HepG2 (cell line): ENCODE measurements around the gene GNAI2. TPM values are rescaled to one million over a fixed set of nuclear protein-coding genes. Genes with fewer than 3 reads are reported as not detected.
A peak's percentile ranks its signal among the peaks of the same experiment; 100 is the strongest.

Experiments
- AGO2 ChIP-seq: fragments of 200-400 bp; formaldehyde crosslinking; optimal IDR thresholded peaks from 2 replicates; pipeline ENCODE3; 2017; ENCODE audit warnings: mild to moderate bottlenecking, low read depth, low read length, moderate library complexity
- FLYWCH1 ChIP-seq: sonication (generic); formaldehyde crosslinking; IDR thresholded peaks from 2 replicates; pipeline ENCODE4 v1.8.1; 2023; ENCODE audit warnings: mild to moderate bottlenecking, missing genetic modification reagents
- GFI1 ChIP-seq: sonication (generic); formaldehyde crosslinking; IDR thresholded peaks from 2 replicates; pipeline ENCODE4 v1.5.0; 2020; ENCODE audit warnings: missing genetic modification reagents, mild to moderate bottlenecking, borderline replicate concordance
- HMG20B ChIP-seq: conservative IDR thresholded peaks from 2 replicates; pipeline ENCODE4 v1.6.1; 2016; ENCODE audit warnings: missing genetic modification reagents, missing compliant biosample characterization
- HNF1A ChIP-seq, 2 experiments: sonication (generic) in 1 of 2; formaldehyde crosslinking in 1 of 2; IDR thresholded peaks; 2 replicates each; pipeline versions ENCODE4 v1.4.0 to v1.6.1; 2016 to 2020; ENCODE audit warnings: borderline replicate concordance in 1 of 2, low read depth in 1 of 2, mild to moderate bottlenecking in 1 of 2, missing genetic modification reagents in 1 of 2
- NCOA2 ChIP-seq: sonication (generic); formaldehyde crosslinking; IDR thresholded peaks from 2 replicates; pipeline ENCODE4 v1.8.0; 2022; ENCODE audit warnings: inconsistent platforms
- POLR2AphosphoS2 ChIP-seq: IDR thresholded peaks from 2 replicates; pipeline ENCODE4 v1.6.1; 2011; ENCODE audit warnings: low read depth, low read length, improper control_type of control experiment
- SNAPC4 ChIP-seq: sonication (generic); formaldehyde crosslinking; IDR thresholded peaks from 2 replicates; pipeline ENCODE4 v1.4.0; 2020; ENCODE audit warnings: mild to moderate bottlenecking, missing genetic modification reagents
- TAF15 ChIP-seq: fragments of 200-400 bp; formaldehyde crosslinking; IDR thresholded peaks from one replicate; pipeline ENCODE4 v1.6.1; 2018; ENCODE audit warnings: mild to moderate bottlenecking, low read depth, low read length; ENCODE audit not compliant: poor library complexity, severe bottlenecking
- TBX2 ChIP-seq: sonication (generic); formaldehyde crosslinking; IDR thresholded peaks from 2 replicates; pipeline ENCODE4 v1.5.0; 2020; ENCODE audit warnings: missing genetic modification reagents, mild to moderate bottlenecking, borderline replicate concordance
- TRAFD1 ChIP-seq: sonication (generic); formaldehyde crosslinking; IDR thresholded peaks from 2 replicates; pipeline ENCODE4 v1.5.1; 2020; ENCODE audit warnings: missing genetic modification reagents, mild to moderate bottlenecking, borderline replicate concordance
- ZC3H13 ChIP-seq: sonication (generic); formaldehyde crosslinking; IDR thresholded peaks from 2 replicates; pipeline ENCODE4 v1.8.1; 2023; ENCODE audit warnings: mild to moderate bottlenecking, missing genetic modification reagents, moderate library complexity
- polyA plus RNA-seq, 8 experiments: library from polyadenylated mRNA; depleted of rRNA in 3 of 8; stranded (reverse) in 7 of 8; unstranded in 1 of 8; fragments of >200 nt; fragmentation: Illumina TruSeq in 4 of 8; extraction: Trizol in 4 of 8; gene quantifications; 2 replicates each; pipeline versions ENCODE4 v1.2.1 to v1.2.3, GENCODE V29; 2011 to 2016; ENCODE audit warnings: low read depth in 4 of 8, missing spikeins in 1 of 8, mixed read lengths in 1 of 8; ENCODE audit not compliant: insufficient read depth in 1 of 8
- total RNA-seq, 5 experiments: library from RNA; depleted of rRNA; stranded (reverse); fragments of >200 nt; fragmentation: Illumina TruSeq; extraction: Trizol; gene quantifications; 2 replicates each; pipeline ENCODE4 v1.2.3, GENCODE V29; 2016; ENCODE audit warnings: low read depth in 1 of 5
- TF ChIP-seq, protein P1 (sequence below): sonication (generic); formaldehyde crosslinking; IDR thresholded peaks from 2 replicates; pipeline ENCODE4 v1.4.0; 2020; ENCODE audit warnings: missing genetic modification reagents

GNAI2 gene
- total and polyA plus RNA-seq, 2 of the 13 experiments (the other 11 are each of a cell fraction or from before 2014, with no cell fraction given): 51.1 to 66.2 TPM

DNA sequence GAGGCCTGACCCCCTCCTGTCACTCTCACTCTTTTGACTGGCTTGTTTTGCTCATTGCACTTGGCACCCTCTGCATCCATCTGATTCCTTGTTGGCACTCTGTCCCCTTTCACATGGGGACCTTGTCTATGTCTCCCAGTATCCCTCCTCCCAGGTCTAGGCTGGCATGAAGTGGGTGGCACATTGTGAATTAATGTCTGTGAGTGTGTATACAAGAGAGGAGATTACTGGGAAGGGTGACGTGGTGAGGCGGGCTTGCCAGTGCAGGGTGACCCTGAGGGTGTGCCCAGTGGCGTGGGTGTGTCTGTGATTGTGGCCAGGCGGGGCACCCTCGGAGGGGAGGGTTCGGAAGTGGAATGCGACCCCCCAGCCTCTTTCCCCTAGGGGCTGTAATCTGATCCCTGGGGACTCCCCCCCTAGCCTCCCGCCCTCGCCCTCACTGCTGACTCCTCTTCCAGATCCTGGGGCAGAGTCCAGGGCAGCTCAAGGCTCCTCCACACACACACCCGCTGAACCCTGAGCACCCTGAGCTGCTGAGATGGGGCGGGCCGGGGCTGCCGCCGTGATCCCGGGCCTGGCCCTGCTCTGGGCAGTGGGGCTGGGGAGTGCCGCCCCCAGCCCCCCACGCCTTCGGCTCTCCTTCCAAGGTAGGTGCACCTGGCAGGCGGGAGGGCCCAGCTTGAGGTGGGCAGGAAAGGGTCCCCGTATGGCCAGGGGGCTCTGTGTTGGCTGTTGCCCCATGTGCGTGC is 32.9 kb downstream of the GNAI2 start, which contains the start of gene SEMA3B (continued):
- TF ChIP-seq NCOA2 (CRISPR knock-in tag): peak; percentile 44
- TF ChIP-seq POLR2AphosphoS2: no peak
- TF ChIP-seq, protein P1, sequence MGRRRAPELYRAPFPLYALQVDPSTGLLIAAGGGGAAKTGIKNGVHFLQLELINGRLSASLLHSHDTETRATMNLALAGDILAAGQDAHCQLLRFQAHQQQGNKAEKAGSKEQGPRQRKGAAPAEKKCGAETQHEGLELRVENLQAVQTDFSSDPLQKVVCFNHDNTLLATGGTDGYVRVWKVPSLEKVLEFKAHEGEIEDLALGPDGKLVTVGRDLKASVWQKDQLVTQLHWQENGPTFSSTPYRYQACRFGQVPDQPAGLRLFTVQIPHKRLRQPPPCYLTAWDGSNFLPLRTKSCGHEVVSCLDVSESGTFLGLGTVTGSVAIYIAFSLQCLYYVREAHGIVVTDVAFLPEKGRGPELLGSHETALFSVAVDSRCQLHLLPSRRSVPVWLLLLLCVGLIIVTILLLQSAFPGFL (CRISPR knock-in tag): no peak
- TF ChIP-seq TRAFD1 (CRISPR knock-in tag): peak; percentile 77; the same call in 1 of the 2 replicates
- TF ChIP-seq TBX2: peak; percentile 76
- TF ChIP-seq AGO2: peak; percentile 83
- no peak for TF ChIP-seq FLYWCH1 (CRISPR knock-in tag)
- TF ChIP-seq HMG20B (CRISPR knock-in tag): 0 out of 2 replicates have a peak, but pooled peaks have one; percentile 42
- TF ChIP-seq GFI1 (CRISPR knock-in tag): peak; percentile 73; the same call in 1 of the 2 replicates
- TF ChIP-seq ZC3H13 (CRISPR knock-in tag): peak; percentile 63; the same call in 1 of the 2 replicates
- 0 out of 2 replicates have a peak, but pooled peaks have one; percentile 60 for TF ChIP-seq SNAPC4
- TF ChIP-seq TAF15: peak; percentile 59
- TF ChIP-seq HNF1A (IDR thresholded peaks at IDR 0.05; ENCODE audit: low read depth): no peak
- no peak for TF ChIP-seq HNF1A (CRISPR knock-in tag; IDR thresholded peaks at IDR 0.05; ENCODE audit: borderline replicate concordance)
